ENCODE results near the gene KLF11.

KLF11 gene

GRCh38 chr2:10059552-10060335, 16.4 kb downstream of the KLF11 start:
- no peak overlapping the region for H3K4me3 ChIP-seq (ENCODE audit: low read length, poor library complexity, severe bottlenecking)
- H3K9me2 ChIP-seq (replicated peaks; ENCODE audit: low read depth, low read length), result no peaks in the 10 kb centered on the region
- H3K4me1 ChIP-seq (ENCODE audit: insufficient read depth, low read length, poor library complexity, severe bottlenecking), result no peaks in the 10 kb centered on the region
- no peaks in the 10 kb centered on the region for H3K9me3 ChIP-seq (ENCODE audit: insufficient read depth, low read depth, low read length)
- no peak overlapping the region for H2AFZ ChIP-seq (ENCODE audit: low read length)
- H3K9ac ChIP-seq (ENCODE audit: low read depth, low read length, poor library complexity, severe bottlenecking), result no peak overlapping the region
- H3K36me3 ChIP-seq (ENCODE audit: insufficient read depth, low read length), result no peaks in the 10 kb centered on the region
- no peaks in the 10 kb centered on the region for H3F3A ChIP-seq (ENCODE audit: low read depth)
- no peak for TF ChIP-seq EZH2phosphoT487 (IDR thresholded peaks at IDR 0.05; ENCODE audit: borderline replicate concordance)
- TF ChIP-seq CTCF (conservative IDR thresholded peaks at IDR 0.05; ENCODE audit: low read length), result no peak
- H4K20me1 ChIP-seq (ENCODE audit: insufficient read depth, low read length, poor library complexity, severe bottlenecking), result no peaks in the 10 kb centered on the region
- no peaks in the 10 kb centered on the region for H3K79me2 ChIP-seq (ENCODE audit: insufficient read depth, low read length)
- no peaks in the 10 kb centered on the region for H3K27me3 ChIP-seq (ENCODE audit: insufficient read depth, low read length, poor library complexity, severe bottlenecking)
- H3K4me2 ChIP-seq (ENCODE audit: low read depth, low read length, poor library complexity, severe bottlenecking), result no peak overlapping the region

- Histone ChIP-seq H4K20me1 (ENCODE audit: insufficient read depth, low read length, poor library complexity, severe bottlenecking) (no peaks in the 10 kb centered on the region), H3K9me3 (ENCODE audit: insufficient read depth, low read depth, low read length) (no peaks in the 10 kb centered on the region), H3K4me1 (ENCODE audit: insufficient read depth, low read length, poor library complexity, severe bottlenecking) (no peaks in the 10 kb centered on the region), H3K4me3 (ENCODE audit: low read length, poor library complexity, severe bottlenecking) (no peak overlapping the region), H2AFZ (ENCODE audit: low read length) (no peak overlapping the region), H3F3A (ENCODE audit: low read depth) (no peaks in the 10 kb centered on the region), H3K9me2 (replicated peaks; ENCODE audit: low read depth, low read length) (no peaks in the 10 kb centered on the region), H3K36me3 (ENCODE audit: insufficient read depth, low read length) (no peaks in the 10 kb centered on the region), H3K4me2 (ENCODE audit: low read depth, low read length, poor library complexity, severe bottlenecking) (no peak overlapping the region), H3K27me3 (ENCODE audit: insufficient read depth, low read length, poor library complexity, severe bottlenecking) (no peaks in the 10 kb centered on the region), H3K9ac (ENCODE audit: low read depth, low read length, poor library complexity, severe bottlenecking) (no peak overlapping the region), H3K79me2 (ENCODE audit: insufficient read depth, low read length) (no peaks in the 10 kb centered on the region)
- TF ChIP-seq CTCF (conservative IDR thresholded peaks at IDR 0.05; ENCODE audit: low read length), result no peak
- no peak for TF ChIP-seq EZH2phosphoT487 (IDR thresholded peaks at IDR 0.05; ENCODE audit: borderline replicate concordance)
Observed at GRCh38 chr2:10061221-10061925, 18.0 kb downstream of the KLF11 start.

- Histone ChIP-seq H3K9ac (ENCODE audit: low read depth, low read length, poor library complexity, severe bottlenecking) (no peak overlapping the region), H3K27me3 (ENCODE audit: insufficient read depth, low read length, poor library complexity, severe bottlenecking) (no peaks in the 10 kb centered on the region), H3K4me2 (ENCODE audit: low read depth, low read length, poor library complexity, severe bottlenecking) (no peak overlapping the region), H3K4me1 (ENCODE audit: insufficient read depth, low read length, poor library complexity, severe bottlenecking) (no peaks in the 10 kb centered on the region), H2AFZ (ENCODE audit: low read length) (no peak overlapping the region), H4K20me1 (ENCODE audit: insufficient read depth, low read length, poor library complexity, severe bottlenecking) (no peaks in the 10 kb centered on the region), H3F3A (ENCODE audit: low read depth) (no peaks in the 10 kb centered on the region), H3K36me3 (ENCODE audit: insufficient read depth, low read length) (no peaks in the 10 kb centered on the region), H3K79me2 (ENCODE audit: insufficient read depth, low read length) (no peaks in the 10 kb centered on the region), H3K9me3 (ENCODE audit: insufficient read depth, low read depth, low read length) (peaks cover 5% of the 10 kb centered on the region; the same call in 1 of the 2 replicates), H3K4me3 (ENCODE audit: low read length, poor library complexity, severe bottlenecking) (no peak overlapping the region), H3K9me2 (replicated peaks; ENCODE audit: low read depth, low read length) (no peaks in the 10 kb centered on the region)
- TF ChIP-seq EZH2phosphoT487 (IDR thresholded peaks at IDR 0.05; ENCODE audit: borderline replicate concordance) (no peak), CTCF (conservative IDR thresholded peaks at IDR 0.05; ENCODE audit: low read length) (no peak)
Observed at GRCh38 chr2:10062931-10063365, 19.6 kb downstream of the KLF11 start.

Measured in Loucy (cell line).